Neuron (in vitro differentiated cells): ENCODE results near the gene NEUROD1.
"Not testable (repeated sequence)": the region's sequence is repeated elsewhere in the genome, so short reads cannot be mapped to it uniquely, and the experiment has no call there.

Source experiments
- H2AFZ ChIP-seq: one replicate; pipeline ENCODE4 v1.6.1; 2013; ENCODE audit warnings: low read depth, mild to moderate bottlenecking, inconsistent platforms, low read length, moderate library complexity
- H3K27me3 ChIP-seq: one replicate; pipeline ENCODE4 v1.6.1; 2013; ENCODE audit warnings: low read length; ENCODE audit not compliant: insufficient read depth
- H3K36me3 ChIP-seq: one replicate; pipeline ENCODE4 v1.6.1; 2013; ENCODE audit warnings: low read length; ENCODE audit not compliant: insufficient read depth
- H3K4me1 ChIP-seq: one replicate; pipeline ENCODE4 v1.6.1; 2013; ENCODE audit warnings: low read length; ENCODE audit not compliant: insufficient read depth
- H3K4me3 ChIP-seq: 2 replicates; pipeline ENCODE4 v1.5.1; 2013; ENCODE audit warnings: mild to moderate bottlenecking, low read length, moderate library complexity
- H3K9me3 ChIP-seq: one replicate; pipeline ENCODE4 v1.6.1; 2013; ENCODE audit warnings: low read length

NEUROD1 gene

GRCh38 chr2:181680055-181680936 lies at the start of gene NEUROD1:
Gene NEUROD1 (minus strand): TSS chr2:181680517. CDS start chr2:181678860, 1,657 bp downstream.
- H3K4me3 ChIP-seq, result peak within 1 kb of the TSS; percentile 49
- peaks cover 2% of the 10 kb centered on the region for H3K9me3 ChIP-seq
- no peaks in the 10 kb centered on the region for H3K36me3 ChIP-seq
- peaks cover 68% of the 10 kb centered on the region for H3K27me3 ChIP-seq
- peaks cover 31% of the 10 kb centered on the region for H3K4me1 ChIP-seq
- H2AFZ ChIP-seq, result no peak within 1 kb of the TSS

- no peaks in the 10 kb centered on the region for H3K9me3 ChIP-seq
- no peaks in the 10 kb centered on the region for H3K4me1 ChIP-seq
- H3K27me3 ChIP-seq, result no peaks in the 10 kb centered on the region
- H2AFZ ChIP-seq, result no peak overlapping the region
- no peaks in the 10 kb centered on the region for H3K36me3 ChIP-seq
- no peak overlapping the region for H3K4me3 ChIP-seq
Observed at GRCh38 chr2:181725476-181725875, 45.2 kb upstream of the NEUROD1 start.

GRCh38 chr2:181724662-181725061 lies 44.3 kb upstream of the NEUROD1 start:
- Histone ChIP-seq H3K36me3 (no peaks in the 10 kb centered on the region), H3K4me3 (no peak overlapping the region), H3K4me1 (no peaks in the 10 kb centered on the region), H2AFZ (no peak overlapping the region), H3K27me3 (no peaks in the 10 kb centered on the region), H3K9me3 (no peaks in the 10 kb centered on the region)

- no peaks in the 10 kb centered on the region for H3K36me3 ChIP-seq
- no peaks in the 10 kb centered on the region for H3K9me3 ChIP-seq
- no peaks in the 10 kb centered on the region for H3K4me1 ChIP-seq
- no peak overlapping the region for H3K4me3 ChIP-seq
- no peak overlapping the region for H2AFZ ChIP-seq
- H3K27me3 ChIP-seq, result no peaks in the 10 kb centered on the region
Observed at GRCh38 chr2:181723731-181724130, 43.4 kb upstream of the NEUROD1 start.

GRCh38 chr2:181715033-181715630 lies 34.8 kb upstream of the NEUROD1 start:
- Histone ChIP-seq H3K36me3 (no peaks in the 10 kb centered on the region), H3K4me3 (no peak overlapping the region), H3K9me3 (no peaks in the 10 kb centered on the region), H2AFZ (peak overlapping the region; percentile 85), H3K4me1 (peaks cover 2% of the 10 kb centered on the region), H3K27me3 (peaks cover 2% of the 10 kb centered on the region)

- not testable (repeated sequence) for H3K4me3 ChIP-seq, H3K36me3 ChIP-seq, H3K4me1 ChIP-seq, H3K9me3 ChIP-seq, H2AFZ ChIP-seq
- H3K27me3 ChIP-seq, result peaks cover 10% of the 10 kb centered on the region
Observed at GRCh38 chr2:181711051-181711450, 30.7 kb upstream of the NEUROD1 start.

GRCh38 chr2:181702519-181702918 lies 22.2 kb upstream of the NEUROD1 start:
- H3K27me3 ChIP-seq, H3K4me3 ChIP-seq, H3K36me3 ChIP-seq, H3K9me3 ChIP-seq, H2AFZ ChIP-seq, H3K4me1 ChIP-seq: not testable (repeated sequence)

GRCh38 chr2:181698223-181698622 lies 17.9 kb upstream of the NEUROD1 start:
- Histone ChIP-seq H3K27me3 (peaks cover 14% of the 10 kb centered on the region), H3K36me3 (no peaks in the 10 kb centered on the region), H3K9me3 (peaks cover 2% of the 10 kb centered on the region), H3K4me1 (no peaks in the 10 kb centered on the region), H3K4me3 (no peak overlapping the region), H2AFZ (no peak overlapping the region)

- Histone ChIP-seq H2AFZ (no peak overlapping the region), H3K4me1 (no peaks in the 10 kb centered on the region), H3K27me3 (peaks cover 14% of the 10 kb centered on the region), H3K4me3 (no peak overlapping the region), H3K9me3 (no peaks in the 10 kb centered on the region), H3K36me3 (no peaks in the 10 kb centered on the region)
Observed at GRCh38 chr2:181697571-181697970, 17.3 kb upstream of the NEUROD1 start.

GRCh38 chr2:181697126-181697525 lies 16.8 kb upstream of the NEUROD1 start:
- Histone ChIP-seq H3K36me3 (no peaks in the 10 kb centered on the region), H3K9me3 (no peaks in the 10 kb centered on the region)

GRCh38 chr2:181694271-181694670 lies 14.0 kb upstream of the NEUROD1 start:
- no peaks in the 10 kb centered on the region for H3K4me1 ChIP-seq
- H3K27me3 ChIP-seq, result peaks cover 34% of the 10 kb centered on the region
- no peak overlapping the region for H3K4me3 ChIP-seq
- H3K9me3 ChIP-seq, result no peaks in the 10 kb centered on the region
- H3K36me3 ChIP-seq, result no peaks in the 10 kb centered on the region
- no peak overlapping the region for H2AFZ ChIP-seq

More at GRCh38 chr2:181697126-181697525, 16.8 kb upstream of the NEUROD1 start:
- Histone ChIP-seq H2AFZ (no peak overlapping the region), H3K4me1 (no peaks in the 10 kb centered on the region), H3K4me3 (no peak overlapping the region), H3K27me3 (peaks cover 15% of the 10 kb centered on the region)

- Histone ChIP-seq H3K9me3 (no peaks in the 10 kb centered on the region), H3K4me3 (no peak overlapping the region), H3K36me3 (no peaks in the 10 kb centered on the region), H3K27me3 (peaks cover 41% of the 10 kb centered on the region), H3K4me1 (no peaks in the 10 kb centered on the region), H2AFZ (no peak overlapping the region)
Observed at GRCh38 chr2:181690860-181691259, 10.5 kb upstream of the NEUROD1 start.

- no peaks in the 10 kb centered on the region for H3K9me3 ChIP-seq
- no peak overlapping the region for H3K4me3 ChIP-seq
- H3K4me1 ChIP-seq, result peaks cover 21% of the 10 kb centered on the region
- no peaks in the 10 kb centered on the region for H3K36me3 ChIP-seq
- no peak overlapping the region for H2AFZ ChIP-seq
- peaks cover 62% of the 10 kb centered on the region for H3K27me3 ChIP-seq
Observed at GRCh38 chr2:181686576-181687185, 6.4 kb upstream of the NEUROD1 start.
